ENCODE measurements around the gene UBIAD1.

DNA sequence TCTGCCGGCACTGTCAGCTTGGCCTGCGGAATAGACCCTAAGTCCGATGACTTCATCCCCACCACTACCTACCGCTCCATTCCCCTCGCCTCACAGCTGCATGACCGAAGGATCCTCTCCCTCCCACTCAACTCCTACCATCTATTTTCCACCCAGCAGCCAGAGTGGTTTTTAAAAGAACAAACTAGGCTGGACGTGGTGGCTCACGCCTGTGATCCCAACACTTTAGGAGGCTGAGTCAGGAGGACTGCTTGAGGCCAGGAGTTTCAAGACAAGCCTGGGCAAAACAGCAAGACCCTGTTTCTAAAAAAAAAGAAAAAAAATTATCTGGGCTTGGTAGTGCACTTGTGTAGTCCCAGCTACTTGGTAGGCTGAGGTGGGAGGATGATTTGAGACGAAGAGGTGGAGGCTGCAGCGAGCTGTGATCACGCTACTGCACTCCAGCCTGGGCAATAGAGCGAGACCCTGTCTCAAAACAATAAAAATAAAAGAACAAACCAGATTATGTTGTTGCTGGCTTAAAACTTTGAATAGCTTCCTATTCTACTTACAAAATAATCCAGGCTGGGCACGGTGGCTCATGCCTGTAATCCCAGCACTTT lies 59.0 kb downstream of the UBIAD1 start:
- TF ChIP-seq, protein P1, sequence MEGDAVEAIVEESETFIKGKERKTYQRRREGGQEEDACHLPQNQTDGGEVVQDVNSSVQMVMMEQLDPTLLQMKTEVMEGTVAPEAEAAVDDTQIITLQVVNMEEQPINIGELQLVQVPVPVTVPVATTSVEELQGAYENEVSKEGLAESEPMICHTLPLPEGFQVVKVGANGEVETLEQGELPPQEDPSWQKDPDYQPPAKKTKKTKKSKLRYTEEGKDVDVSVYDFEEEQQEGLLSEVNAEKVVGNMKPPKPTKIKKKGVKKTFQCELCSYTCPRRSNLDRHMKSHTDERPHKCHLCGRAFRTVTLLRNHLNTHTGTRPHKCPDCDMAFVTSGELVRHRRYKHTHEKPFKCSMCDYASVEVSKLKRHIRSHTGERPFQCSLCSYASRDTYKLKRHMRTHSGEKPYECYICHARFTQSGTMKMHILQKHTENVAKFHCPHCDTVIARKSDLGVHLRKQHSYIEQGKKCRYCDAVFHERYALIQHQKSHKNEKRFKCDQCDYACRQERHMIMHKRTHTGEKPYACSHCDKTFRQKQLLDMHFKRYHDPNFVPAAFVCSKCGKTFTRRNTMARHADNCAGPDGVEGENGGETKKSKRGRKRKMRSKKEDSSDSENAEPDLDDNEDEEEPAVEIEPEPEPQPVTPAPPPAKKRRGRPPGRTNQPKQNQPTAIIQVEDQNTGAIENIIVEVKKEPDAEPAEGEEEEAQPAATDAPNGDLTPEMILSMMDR (IDR thresholded peaks at IDR 0.05; ENCODE audit: insufficient read depth, low read depth, low read length): no peak
- TF ChIP-seq EZH2 (IDR thresholded peaks at IDR 0.05; ENCODE audit: insufficient read depth, low read length): no peak
